IPS-NIHi7 (cell line): ENCODE data around the gene DBN1.

Experiments
- DNase-seq: peaks from one replicate; pipeline ENCODE4 v3.0.0; 2012; ENCODE audit warnings: mixed read lengths; ENCODE audit errors: extremely low spot score

DBN1 gene

DNA sequence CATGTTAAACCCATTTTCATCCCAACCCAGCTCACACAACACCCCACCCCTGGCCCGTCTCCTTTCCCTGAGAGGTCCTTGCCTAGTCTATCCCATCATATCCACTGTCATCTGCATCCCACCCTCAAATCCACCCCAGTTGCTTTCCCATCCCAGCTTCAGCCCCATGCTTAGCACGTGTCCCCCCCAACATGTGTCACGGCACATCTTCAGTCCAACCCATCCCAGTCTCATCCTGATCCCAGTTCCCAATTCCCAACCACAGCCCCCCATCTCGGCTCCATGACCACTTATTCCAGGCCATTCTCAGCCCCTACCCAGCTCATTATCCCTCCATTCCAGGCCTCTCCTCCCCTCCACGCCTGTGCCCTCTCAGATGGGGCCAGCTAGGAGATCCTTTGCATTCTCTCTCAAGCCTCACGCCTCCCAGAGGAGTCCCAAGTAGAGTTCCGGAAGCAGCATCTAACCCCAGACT lies 605 bp upstream of the DBN1 start:
- no peak for DNase-seq

DNA sequence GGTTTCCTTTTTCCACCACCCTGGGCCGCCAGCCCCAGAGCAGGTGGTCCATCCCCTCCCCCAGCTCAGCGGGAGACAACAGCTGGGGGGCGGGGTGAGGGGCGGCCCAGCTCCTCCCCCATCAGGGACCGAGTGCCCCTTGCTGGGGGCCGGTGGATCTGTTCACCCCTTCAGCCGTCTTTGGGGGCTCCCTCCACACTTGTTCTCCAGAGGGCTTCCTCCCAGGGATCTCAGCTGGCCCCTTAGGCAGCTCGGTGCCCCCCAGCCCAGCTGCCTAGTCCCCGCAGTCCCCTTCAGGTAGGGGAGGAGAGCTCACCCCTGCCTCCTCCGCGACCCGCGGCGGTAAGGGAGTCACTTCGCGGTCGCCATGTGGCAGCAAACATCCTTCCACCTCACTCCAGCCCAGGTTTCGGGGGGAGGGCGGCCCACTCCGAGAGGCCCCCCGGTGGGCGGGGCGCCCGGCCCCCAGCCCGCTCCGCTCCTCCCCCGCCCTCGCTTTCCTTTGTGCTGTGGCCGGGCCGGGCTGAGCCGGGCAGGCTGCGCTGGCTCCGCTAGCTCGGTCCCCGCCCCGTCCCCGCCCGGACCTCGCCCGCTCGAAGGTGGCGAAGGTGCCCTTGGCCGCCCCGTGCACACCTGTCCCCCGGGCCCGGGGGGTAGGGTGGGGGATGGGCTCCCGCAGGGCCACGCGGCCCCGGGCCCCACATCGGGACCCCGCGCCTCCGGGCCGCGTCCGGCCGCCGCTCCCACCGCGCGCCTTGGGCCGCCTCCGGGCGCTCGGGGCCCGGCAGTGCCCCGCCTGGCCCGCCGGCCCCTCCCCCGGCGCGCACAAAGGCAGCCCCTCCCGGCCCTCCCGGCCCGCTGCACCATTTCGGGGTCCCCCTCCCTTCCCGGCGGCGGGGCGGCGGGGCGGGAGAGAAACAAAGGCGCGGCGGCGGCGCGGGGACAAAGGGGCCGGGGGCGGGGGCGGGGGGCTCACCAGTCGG lies 683 bp downstream of the DBN1 start:
- peak; percentile 54 for DNase-seq

DNA sequence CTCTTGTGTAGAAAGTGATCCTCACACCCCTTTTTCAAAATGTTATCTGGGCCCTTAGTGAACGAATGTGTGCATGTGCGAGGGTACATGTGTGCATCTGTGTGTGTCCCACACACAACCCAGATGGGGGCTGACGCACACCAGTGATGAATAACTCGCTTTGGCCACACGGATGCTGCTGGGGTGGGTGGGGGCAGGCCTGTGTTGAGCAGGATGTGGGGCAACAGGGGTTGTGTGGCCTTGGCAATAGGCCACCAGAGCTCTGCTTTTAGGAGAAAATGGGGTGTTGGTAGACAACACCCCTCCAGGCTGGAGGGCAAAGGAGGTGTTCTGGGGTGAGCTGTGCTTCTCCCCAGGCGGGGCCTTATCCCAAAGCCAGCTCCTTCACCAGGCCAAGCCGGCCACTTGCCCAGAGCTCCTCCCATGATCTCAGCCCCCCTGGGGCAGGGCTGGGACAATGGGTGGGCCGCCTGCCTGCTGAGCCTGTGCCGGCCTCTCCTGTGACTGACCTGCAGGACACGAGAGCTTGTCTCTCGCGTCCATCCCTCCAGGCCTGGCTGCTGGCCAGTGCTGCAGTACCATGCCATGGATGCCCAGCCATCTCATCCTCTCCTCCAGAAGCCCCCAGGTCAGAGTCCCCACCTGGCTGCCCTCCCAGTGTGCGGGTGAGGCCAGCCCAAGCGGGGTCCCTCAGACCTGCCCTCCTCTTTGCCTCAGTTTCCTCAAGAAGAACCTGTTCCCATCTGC lies 1.7 kb downstream of the DBN1 start:
- DNase-seq: no peak

DNA sequence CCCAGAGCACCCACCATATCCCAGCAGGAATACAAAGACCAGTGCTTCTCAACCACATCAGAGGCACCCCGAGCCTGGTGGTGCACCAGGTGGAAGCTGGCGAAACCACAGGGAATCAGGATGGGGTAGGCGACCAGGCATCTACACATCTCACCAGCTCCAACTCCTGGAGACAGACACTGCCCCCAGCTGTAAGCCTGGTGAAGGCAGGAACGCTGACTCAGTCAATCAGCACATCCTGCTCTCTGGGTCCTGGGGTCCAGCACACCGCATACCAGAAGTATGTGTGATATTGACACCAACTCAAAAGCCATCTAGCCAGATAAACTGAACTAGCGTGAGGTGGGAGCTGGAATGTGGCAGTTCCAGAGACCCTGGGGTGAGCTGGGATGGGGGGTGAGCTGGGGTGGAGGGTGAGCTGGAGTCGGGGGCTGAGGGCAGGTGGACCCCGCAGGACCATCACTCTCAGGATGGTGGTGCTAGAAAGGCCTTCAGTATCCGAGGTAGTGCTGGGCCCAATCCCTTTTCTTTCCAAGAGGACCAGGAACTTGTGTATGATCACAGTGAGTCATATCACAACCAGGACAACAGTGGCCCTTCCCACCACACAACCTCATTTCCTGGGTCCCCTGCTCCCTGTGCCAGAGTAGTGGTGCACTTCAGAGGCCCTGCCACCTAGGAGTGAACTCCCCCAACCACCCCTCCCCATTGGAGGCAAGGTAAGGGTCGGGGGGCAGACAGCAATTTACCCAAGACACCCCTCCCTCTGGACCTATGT lies 2.5 kb downstream of the DBN1 start:
- DNase-seq: no peak

DNA sequence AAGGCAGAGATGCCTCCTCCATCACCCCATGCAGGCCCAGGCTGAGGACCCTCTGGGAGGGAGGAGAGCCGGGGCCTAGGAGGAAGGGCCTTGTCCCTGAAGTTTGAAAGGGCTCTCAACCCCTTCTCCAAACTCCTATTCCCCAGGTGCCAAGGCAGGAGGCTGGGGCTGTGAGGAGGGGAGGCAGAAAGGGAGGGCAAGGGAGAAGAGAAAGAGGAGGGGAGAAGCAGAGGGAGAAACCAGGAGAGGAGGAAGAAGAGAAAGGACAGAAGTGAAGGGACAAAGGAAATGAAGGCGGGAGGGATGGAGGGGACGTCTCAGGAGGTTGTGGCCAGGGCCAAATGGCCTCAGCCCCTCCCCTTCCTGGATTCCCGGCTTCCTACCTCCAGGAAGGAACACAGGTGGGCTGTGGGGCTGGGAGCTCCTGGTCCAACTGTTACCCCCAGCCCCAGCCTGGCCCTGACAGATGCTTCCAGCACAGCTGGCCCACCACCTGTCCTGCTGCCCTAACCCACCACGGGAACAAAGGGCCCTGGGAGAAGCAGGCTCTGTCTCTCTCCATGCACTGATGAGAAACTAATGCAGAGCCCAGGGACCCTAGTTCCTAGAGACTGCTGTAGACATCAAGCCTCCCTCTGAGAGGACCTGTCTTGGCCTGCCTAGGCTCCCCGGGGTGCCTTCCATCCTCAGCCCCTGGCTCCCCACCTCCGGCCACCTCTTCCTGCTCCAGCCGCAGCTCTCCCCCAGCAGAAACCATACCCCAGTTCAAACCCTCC lies 3.5 kb downstream of the DBN1 start:
- DNase-seq: no peak

DNA sequence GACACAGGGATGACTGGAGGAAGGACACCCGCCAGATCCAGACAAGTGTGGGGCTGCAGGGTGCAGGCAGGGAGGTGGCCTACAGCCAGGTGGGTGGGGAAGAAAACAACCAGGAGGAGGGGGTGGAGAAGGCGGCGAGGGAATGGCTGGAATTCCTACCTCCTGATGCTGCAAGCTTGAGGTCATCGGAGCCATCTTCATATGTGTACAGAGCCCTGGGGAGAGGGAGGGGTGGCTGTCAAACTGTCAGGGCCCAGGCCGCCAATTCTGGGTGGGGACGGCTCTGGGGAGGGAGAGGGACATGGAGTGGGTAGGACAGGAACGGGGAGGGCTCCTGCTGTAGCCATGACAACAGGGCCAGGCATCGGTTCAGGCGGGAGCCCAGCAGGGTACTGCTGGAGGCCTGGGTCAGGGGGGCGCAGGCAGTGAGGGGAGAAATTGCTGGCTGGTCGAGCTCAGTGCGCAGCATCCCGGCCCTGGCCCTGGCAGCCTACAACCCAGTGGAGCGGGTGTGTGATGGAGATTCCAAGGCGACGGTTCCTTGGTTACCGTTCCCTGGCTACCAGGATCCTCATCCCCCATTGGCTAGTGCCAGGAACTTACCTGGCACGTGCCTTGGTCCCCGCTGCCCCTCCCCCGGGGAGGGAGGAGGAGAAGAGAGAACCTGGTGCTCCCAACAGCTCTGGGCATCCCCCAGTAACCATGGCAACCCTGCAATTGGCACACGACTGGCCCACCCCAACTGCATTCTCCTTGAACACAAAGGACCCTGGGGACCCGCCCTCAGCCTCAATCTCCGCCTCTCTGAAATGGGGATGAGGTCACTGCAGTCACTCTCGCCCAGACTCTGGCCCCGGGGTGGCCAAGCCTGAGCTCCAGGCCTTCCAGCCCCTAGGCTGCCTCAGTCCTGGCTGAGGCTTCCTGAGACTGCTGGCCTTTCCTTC lies 4.5 kb downstream of the DBN1 start:
- DNase-seq: peak; percentile 57

DNA sequence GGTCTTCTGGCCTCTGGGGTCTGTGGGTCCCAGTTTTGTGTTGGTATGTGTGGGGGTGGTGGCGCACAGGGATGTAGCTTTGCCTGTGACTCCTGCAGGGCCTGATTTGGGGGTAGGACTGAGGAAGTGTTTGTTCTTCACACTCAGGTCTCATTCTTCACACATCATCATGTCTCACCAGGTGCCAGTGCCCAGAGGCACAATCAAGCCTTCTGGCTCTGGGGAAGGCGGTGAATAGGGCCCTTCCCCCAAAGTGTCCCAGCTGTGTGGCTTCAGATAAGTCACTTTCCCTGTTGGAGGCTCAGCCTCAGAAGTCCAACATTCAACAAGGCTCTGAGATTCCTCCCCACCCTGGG lies 5.1 kb downstream of the DBN1 start:
- DNase-seq: no peak

DNA sequence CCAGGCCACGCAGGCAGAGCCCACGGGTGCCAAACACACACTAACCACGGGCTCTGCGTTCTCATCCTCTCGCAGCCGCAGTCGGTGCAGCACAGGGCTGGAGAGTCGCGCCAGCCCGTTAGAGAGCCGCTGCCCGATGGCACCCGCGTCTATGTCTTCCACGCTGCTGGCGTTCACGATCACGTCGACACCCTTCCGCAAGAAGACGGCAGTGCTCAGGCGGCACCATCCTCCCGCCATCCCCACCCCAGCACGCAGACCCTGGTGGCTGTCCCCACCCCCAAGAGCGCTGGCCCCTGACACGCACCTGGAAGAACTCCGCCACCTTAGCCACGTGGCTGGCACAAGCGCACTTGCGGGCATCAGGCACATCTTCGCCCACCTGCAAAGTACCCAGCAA lies 6.0 kb downstream of the DBN1 start:
- DNase-seq: no peak

DNA sequence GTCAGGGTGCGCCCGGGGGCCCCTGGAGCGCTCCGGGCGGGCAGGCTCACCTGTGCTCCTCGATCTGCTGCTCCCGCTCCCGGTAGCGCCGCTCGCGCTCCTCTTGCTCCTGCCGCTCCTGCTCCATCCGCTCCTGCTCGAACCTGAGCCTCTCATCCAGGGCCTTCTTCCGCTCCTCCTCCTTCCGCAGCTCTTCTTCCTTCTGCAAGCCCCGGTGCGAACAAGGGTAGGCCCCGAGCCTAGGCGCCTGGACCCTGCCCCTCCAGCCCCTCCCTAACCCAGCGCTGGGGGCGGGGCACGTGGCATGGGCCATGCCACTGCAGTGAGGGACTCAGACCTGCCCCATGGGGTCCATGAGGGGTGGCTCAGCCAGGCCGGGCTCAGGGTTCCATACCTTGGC lies 6.6 kb downstream of the DBN1 start:
- DNase-seq: no peak

DNA sequence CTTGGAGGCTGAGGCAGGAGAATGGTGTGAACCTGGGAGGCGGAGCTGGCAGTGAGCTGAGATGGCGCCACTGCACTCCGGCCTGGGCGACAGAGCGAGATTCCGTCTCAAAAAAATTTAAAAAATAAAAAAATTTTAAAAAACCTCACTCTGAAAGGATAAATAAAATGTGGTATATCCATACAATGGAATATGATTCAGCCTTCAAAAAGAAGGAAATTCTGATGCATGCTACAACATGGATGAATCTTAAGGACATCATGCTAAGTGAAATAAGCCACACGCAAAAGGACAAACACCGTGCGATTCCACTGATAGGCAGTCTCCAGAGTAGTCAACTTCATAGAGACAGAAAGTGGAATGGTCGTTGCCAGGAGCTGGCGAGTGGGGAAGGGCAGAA lies 8.4 kb downstream of the DBN1 start:
- DNase-seq: no peak

DNA sequence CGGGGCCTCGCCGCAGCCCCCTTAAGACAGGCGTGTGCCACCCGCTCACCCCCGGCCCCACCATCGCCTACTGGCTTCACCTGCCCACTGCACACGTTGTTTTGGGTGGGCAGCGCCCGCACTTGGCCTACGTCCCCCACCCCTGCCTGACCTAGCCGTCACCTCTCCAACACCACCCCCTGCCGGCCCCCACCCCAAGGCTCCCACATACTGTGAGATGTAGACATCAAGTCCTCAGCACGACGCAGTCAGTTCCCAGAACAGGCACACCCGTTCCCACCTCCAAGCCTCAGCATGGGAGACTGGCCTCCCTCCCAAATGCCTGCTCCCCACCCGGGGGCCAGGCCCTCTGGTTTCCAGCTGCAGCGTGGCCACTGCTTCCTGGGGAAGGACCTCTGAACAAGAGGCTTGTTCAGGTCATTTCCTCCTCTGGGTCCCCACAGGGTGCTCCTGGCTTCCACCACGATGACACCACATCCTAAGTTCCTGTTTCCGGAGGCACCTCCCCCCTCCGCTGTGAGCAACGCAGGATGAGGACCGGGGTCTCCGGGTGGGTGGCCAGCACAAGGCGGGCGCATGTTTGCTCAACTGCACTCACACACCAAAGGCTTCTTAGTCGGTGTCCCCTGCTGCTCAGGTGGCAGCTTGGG lies 11.3 kb downstream of the DBN1 start:
- DNase-seq: no peak

DNA sequence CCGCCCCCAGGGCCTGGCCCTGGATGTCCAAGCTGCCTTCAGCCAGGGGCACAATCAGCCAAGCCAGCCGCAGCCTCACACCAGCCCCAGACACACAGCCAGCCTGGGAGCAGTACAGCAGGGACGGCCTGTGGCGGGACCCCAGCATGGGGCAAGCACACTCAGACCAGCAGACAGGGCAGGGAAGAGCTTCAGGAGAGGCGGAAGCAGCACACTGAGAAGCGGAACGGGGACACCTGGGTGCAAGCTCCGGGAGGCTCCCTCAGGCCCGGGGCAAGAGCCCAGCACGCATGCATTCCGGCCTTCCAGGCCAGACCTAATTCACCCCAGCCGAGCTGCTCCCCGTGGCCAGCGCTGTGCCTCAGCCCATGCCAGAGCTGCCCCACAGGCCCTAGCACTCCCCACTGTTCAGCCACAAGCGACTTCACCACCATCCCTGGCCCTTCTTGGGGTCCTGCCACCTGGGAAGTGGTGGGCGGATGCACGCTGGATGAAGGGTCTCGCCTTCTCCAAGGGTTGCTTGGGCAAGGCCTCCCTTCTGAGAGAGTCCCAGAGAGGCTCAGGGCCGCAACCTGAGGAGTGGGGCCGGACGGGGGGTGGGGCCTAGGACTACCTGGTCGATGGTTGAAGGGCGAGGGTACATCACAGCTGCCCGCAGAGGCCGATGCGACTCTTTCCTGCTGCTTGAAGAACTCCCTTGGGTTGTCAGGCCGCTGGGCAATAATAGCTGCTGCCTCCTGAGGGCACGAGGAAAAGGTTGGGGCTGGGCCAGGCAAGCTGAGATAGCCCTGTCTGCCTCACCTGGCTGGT lies 13.4 kb downstream of the DBN1 start:
- DNase-seq: no peak

DNA sequence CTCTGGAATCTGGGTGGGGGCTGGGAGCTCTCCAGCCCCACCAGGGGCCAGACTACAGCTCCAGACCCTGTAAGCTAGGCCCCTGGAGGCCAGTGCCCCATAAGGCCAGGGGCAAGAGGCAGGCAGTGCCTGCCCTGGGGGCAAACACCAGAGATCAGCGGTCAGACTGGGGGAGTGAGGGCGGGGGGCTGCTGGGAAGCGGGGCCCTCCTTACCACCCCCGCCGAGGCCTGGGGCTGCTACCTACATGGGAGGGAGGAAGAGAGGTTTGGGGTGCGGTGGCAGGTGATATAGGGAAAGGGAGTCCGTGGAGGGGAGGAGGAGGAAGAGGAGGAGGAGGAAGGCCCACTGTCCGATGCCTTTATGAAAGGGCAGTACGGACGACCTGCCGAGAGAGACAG lies 14.1 kb downstream of the DBN1 start:
- DNase-seq: no peak

DNA sequence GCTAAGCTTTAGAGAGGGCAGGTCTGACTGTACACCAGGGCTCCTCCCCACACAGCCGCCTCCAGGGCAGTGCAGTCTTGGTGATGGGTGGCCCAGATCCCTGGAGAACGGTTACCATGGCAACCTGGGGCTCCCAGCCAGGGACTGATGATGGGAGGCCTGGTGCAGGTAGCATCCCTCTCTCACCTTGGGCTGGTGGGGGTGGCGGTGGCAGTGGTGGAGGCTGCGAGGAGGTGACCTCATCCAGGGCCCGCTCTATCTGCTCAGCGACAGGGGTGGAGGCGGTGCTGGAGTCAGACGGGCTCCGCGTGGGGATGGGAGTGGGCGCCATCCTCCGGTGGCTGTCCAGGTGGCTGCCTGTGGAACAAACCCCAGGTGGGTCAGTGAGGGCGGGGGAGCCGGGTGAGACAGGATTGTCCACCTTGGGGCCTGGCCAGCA lies 14.5 kb downstream of the DBN1 start:
- no peak for DNase-seq

DNA sequence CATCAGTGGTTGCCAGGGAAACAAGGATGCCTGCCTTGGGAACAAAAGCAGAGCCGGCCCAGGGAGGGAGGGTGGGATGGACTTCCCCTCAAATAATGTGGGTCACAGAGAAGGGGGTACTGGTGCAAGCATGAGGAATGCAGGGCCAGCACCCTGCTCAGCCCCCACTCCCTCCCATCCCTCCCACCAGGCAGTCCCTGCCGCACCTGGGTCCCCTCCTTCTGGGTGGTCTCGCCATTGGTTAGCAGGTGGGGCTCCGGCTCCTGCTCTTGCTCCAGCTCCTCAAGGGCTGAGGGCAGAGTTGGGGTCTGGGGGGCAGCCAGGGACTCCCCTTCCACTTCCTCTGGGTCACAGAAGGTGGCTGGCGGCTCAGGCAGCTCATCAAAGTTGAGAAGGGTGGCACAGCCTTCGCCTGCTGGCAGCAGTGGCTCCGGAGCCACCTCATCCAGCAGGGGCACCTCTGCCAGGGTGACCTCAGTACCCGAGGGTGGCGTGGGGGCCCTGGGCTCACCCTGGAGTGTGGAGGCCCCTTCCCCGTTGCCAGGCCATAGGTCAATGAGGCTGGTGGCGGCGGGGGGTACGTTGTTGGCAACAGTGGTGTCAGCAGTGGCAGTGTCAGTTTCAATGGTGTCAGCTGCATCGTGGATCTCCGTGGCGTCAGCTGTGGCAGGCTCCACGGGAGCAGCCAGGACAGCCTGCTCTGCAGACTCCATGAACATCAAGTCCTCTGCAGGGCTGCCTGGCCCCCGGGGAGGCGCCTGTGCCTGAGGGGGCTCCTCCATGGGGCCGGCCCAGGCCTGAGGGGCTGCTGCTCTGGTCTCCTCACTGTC lies 15.4 kb downstream of the DBN1 start:
- no peak for DNase-seq

DNA sequence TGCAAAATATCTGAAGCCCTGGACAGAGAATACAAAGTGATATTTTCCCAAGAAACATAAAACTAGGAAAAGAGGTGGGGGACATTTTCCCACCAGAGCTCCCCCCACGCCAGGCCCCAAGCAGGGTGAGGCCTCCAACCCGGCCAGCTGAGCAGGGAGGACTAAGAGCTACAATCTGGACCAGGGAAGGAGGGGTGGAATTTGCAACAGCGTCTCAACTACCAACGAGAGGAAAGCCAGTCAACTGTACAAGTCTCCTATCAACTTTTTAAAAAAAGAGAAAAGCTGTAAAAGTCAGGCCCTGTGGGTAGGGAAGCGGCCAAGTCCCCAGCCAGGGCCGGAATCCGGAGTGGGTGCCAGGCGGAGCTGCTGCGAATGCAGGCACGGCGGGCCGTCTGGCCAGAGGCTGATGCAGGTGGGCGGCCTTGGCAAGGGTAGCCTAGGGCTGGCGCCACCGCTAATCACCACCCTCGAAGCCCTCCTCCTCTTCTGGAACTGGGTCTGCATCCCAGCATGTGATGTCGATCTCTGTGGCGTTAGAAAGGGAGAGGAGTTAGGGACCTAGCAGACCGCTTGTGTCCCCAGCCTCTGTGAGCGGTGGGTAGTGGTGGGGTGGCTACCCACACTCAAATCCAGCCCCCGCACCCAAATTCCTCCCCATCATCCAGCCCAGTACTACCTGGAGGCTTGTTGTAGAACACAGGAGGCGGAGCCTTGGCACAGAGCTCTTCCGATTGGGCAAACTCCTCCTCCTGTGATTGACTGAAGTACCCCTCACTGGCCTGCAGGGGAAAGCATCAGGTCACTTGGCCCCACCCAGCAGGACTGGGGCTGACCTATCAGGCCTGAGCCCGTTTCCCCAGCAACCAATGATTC lies 16.2 kb downstream of the DBN1 start:
- peak; percentile 95 for DNase-seq

DNA sequence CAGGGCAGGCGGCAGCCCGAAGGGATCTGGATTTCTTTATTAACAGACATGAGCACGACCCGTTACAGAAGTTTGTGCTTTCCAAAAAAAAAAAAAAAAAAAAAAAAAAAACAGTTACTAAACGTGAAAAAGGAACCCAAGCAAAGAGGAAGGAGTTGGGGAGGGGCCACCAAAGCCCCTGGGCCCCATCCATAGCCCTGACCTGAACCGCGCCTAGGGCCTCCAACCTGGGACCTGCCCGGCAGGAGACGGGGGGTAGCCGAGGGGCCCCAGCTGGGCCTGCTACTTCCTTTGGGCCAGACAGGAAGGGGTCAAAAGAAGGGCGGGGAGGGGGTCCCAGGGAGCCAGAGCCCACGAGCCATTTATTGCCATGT lies 16.9 kb downstream of the DBN1 start:
- DNase-seq: no peak
